K562 (cell line): ENCODE data around the gene KIR2DL3. TPM values are rescaled to one million over a fixed set of nuclear protein-coding genes. Genes with fewer than 3 reads are reported as not detected.
"Not testable (repeated sequence)": the region's sequence is repeated elsewhere in the genome, so short reads cannot be mapped to it uniquely, and the experiment has no call there.

Source experiments
- ATAC-seq: fragments of 200-7000 bp; cut with Tn5 transposase; 3 replicates; pipeline ENCODE4 v1.9.1; 2020; ENCODE audit warnings: moderate library complexity
- BruUV-seq: library from RNA; stranded (reverse); fragments of 400-500 nt; replicated peaks from 2 replicates; lab custom pipeline; 2021; lab: Mats Ljungman, UMichigan
- CTCF ChIA-PET: fragments of 300-600 bp; formaldehyde crosslinking; extraction: SDS; loops from one replicate; lab custom pipeline; 2021; ENCODE audit warnings: low intra/inter-chr PET ratio; lab: Yijun Ruan, JAX
- POLR2A ChIA-PET: fragments of 300-600, 350-650 bp; sonication (Branson Sonifier 250); formaldehyde crosslinking; extraction: SDS; loops from one replicate; lab custom pipeline; 2021; ENCODE audit warnings: antibody characterized with exemption, inconsistent platforms; lab: Yijun Ruan, JAX
- DNase-seq, 4 experiments: peaks; one replicate each; pipeline versions ENCODE4 v3.0.0 to v3.0.0-alpha.2; 2011 to 2018; ENCODE audit warnings: low spot score in 3 of 4, mixed read lengths in 3 of 4; ENCODE audit errors: extremely low read depth in 1 of 4
- FAIRE-seq: peaks from 2 replicates; lab custom pipeline; 2011; peaks lifted over from hg19 to GRCh38; lab: Jason Lieb, UNC
- H2AFZ ChIP-seq: 2 replicates; pipeline ENCODE4 v1.6.0; 2011; ENCODE audit warnings: low read depth, low read length, control low read depth, inconsistent platforms
- H3K27ac ChIP-seq: fragments of 200-600 bp; 3 replicates; pipeline ENCODE4 v1.8.0; 2011; ENCODE audit warnings: low read depth, mild to moderate bottlenecking, control low read depth, inconsistent platforms, low read length, moderate library complexity, mixed read lengths; ENCODE audit errors: extremely low read depth
- H3K27me3 ChIP-seq, 2 experiments: fragments of 300-600 bp in 1 of 2; 2 replicates in 1 of 2; 3 replicates in 1 of 2; pipeline versions ENCODE4 v1.6.0 to v1.8.0; 2011; ENCODE audit warnings: inconsistent platforms in 2 of 2, low read length in 2 of 2, mild to moderate bottlenecking in 1 of 2, mixed read lengths in 1 of 2, moderate library complexity in 1 of 2; ENCODE audit not compliant: control insufficient read depth in 2 of 2, insufficient read depth in 2 of 2
- H3K36me3 ChIP-seq: fragments of 300-600 bp; 3 replicates; pipeline ENCODE4 v1.8.0; 2011; ENCODE audit warnings: mild to moderate bottlenecking, low read length, inconsistent platforms; ENCODE audit not compliant: control insufficient read depth, insufficient read depth
- H3K4me1 ChIP-seq, 2 experiments: fragments of 200-600 bp in 1 of 2; replicated peaks in 1 of 2; 2 replicates in 1 of 2; 3 replicates in 1 of 2; pipeline versions ENCODE4 v1.5.1 to v1.8.0; 2011; ENCODE audit warnings: inconsistent platforms in 2 of 2, low read length in 2 of 2, mild to moderate bottlenecking in 1 of 2, mixed read lengths in 1 of 2, moderate library complexity in 1 of 2; ENCODE audit not compliant: control insufficient read depth in 2 of 2, insufficient read depth in 2 of 2
- H3K4me2 ChIP-seq: 2 replicates; pipeline ENCODE4 v1.6.1; 2011; ENCODE audit warnings: low read length, control low read depth, inconsistent platforms, mixed read lengths; ENCODE audit not compliant: insufficient read depth
- H3K4me3 ChIP-seq: fragments of 200-600 bp; sonication (generic), shearing (Covaris generic); 2 replicates; pipeline ENCODE4 v1.5.1; 2016; ENCODE audit warnings: control low read depth, inconsistent platforms
- H3K79me2 ChIP-seq: fragments of 200-600 bp; 3 replicates; pipeline ENCODE4 v1.8.0; 2011; ENCODE audit warnings: low read length, inconsistent platforms; ENCODE audit not compliant: control insufficient read depth, insufficient read depth
- H3K9ac ChIP-seq, 2 experiments: 2 replicates each; pipeline versions ENCODE4 v1.6.0 to v1.6.1; 2011; ENCODE audit warnings: low read depth in 2 of 2, low read length in 2 of 2, control low read depth in 1 of 2, inconsistent platforms in 1 of 2, mild to moderate bottlenecking in 1 of 2, mixed read lengths in 1 of 2; ENCODE audit not compliant: insufficient read depth in 1 of 2
- H3K9me1 ChIP-seq: one replicate; pipeline ENCODE4 v1.6.0; 2011; ENCODE audit warnings: inconsistent platforms, mild to moderate bottlenecking, low read length, moderate library complexity; ENCODE audit not compliant: control insufficient read depth, insufficient read depth
- H3K9me3 ChIP-seq: replicated peaks from 2 replicates; pipeline ENCODE4 v1.5.1; 2011; ENCODE audit warnings: low read depth, low read length, inconsistent platforms; ENCODE audit not compliant: control insufficient read depth, insufficient read depth
- H4K20me1 ChIP-seq: replicated peaks from 2 replicates; pipeline ENCODE4 v1.6.1; 2011; ENCODE audit warnings: low read length, inconsistent platforms, mixed read lengths; ENCODE audit not compliant: control insufficient read depth, insufficient read depth
- ATF3 ChIP-seq, 2 experiments: fragments of 450-650 bp in 1 of 2; sonication (generic) in 1 of 2; formaldehyde crosslinking in 1 of 2; IDR thresholded peaks in 1 of 2; conservative IDR thresholded peaks in 1 of 2; 2 replicates each; pipeline versions ENCODE4 v1.6.1 to v1.8.1; 2016 to 2023; ENCODE audit warnings: mild to moderate bottlenecking in 2 of 2, moderate library complexity in 2 of 2, inconsistent platforms in 1 of 2, missing genetic modification reagents in 1 of 2
- CREM ChIP-seq: IDR thresholded peaks from 2 replicates; pipeline ENCODE4 v1.6.1; 2014; ENCODE audit warnings: antibody characterized with exemption, low read depth
- JUNB ChIP-seq: fragments of 450-650 bp; formaldehyde crosslinking; conservative IDR thresholded peaks from 2 replicates; pipeline ENCODE4 v1.4.0; 2020; ENCODE audit warnings: mild to moderate bottlenecking
- OTX1 ChIP-seq: fragments of 450-650 bp; formaldehyde crosslinking; IDR thresholded peaks from 2 replicates; pipeline ENCODE4 v1.4.0; 2022; ENCODE audit warnings: mild to moderate bottlenecking
- PHTF2 ChIP-seq: fragments of 250-450 bp; sonication (Bioruptor Pico); IDR thresholded peaks from 2 replicates; pipeline ENCODE4 v1.5.0; 2021; ENCODE audit warnings: mild to moderate bottlenecking
- SMARCB1 ChIP-seq: IDR thresholded peaks from 2 replicates; pipeline ENCODE4 v1.6.1; 2011; ENCODE audit warnings: improper control_type of control experiment, low read depth; ENCODE audit not compliant: insufficient read length
- SMARCE1 ChIP-seq: fragments of 450-650 bp; IDR thresholded peaks from 2 replicates; pipeline ENCODE4 v1.7.1; 2016; ENCODE audit warnings: mild to moderate bottlenecking
- TAF9B ChIP-seq: fragments of 450-650 bp; IDR thresholded peaks from 2 replicates; pipeline ENCODE4 v1.6.1; 2018; ENCODE audit warnings: mild to moderate bottlenecking; ENCODE audit not compliant: partially characterized antibody
- TBL1XR1 ChIP-seq, 2 experiments: IDR thresholded peaks; 2 replicates each; pipeline ENCODE4 v1.6.1; 2012; ENCODE audit warnings: improper control_type of control experiment in 2 of 2, low read length in 2 of 2, mild to moderate bottlenecking in 1 of 2
- THRA ChIP-seq: fragments of 450-650 bp; IDR thresholded peaks from 2 replicates; pipeline ENCODE4 v1.6.1; 2017; ENCODE audit warnings: mild to moderate bottlenecking, moderate library complexity
- ZNF12 ChIP-seq: sonication (generic); formaldehyde crosslinking; IDR thresholded peaks from 2 replicates; pipeline ENCODE4 v1.4.0; 2020; ENCODE audit warnings: mild to moderate bottlenecking, missing genetic modification reagents
- ZNF699 ChIP-seq: fragments of 250-450 bp; sonication (Bioruptor Pico); IDR thresholded peaks from 2 replicates; pipeline ENCODE4 v1.8.0; 2021; ENCODE audit warnings: mild to moderate bottlenecking, moderate library complexity; ENCODE audit not compliant: insufficient replicate concordance
- ZNF766 ChIP-seq: fragments of 200-800 bp; sonication (Bioruptor generic); conservative IDR thresholded peaks from 2 replicates; pipeline ENCODE4 v1.6.1; 2016; ENCODE audit warnings: missing genetic modification characterization, missing compliant biosample characterization
- WGBS: fragments of 100-300 bp; shearing (Covaris generic); methylation state at CpG from one replicate; pipeline ENCODE4 v1.1.6; 2016; ENCODE audit warnings: low coverage, mixed read lengths; ENCODE audit not compliant: insufficient coverage; ENCODE audit errors: missing lambda C conversion rate; 5-methylcytosine and 5-hydroxymethylcytosine counted together
- in situ Hi-C: fragments of 300-500 bp; cut with MboI; formaldehyde crosslinking; loops from 4 replicates; pipeline ENCODE4 v1.15.0; 2018; ENCODE audit warnings: inconsistent platforms, mixed read lengths
- intact Hi-C: fragments of 100-400 bp; cut with micrococcal nuclease; formaldehyde crosslinking; loops from 2 replicates; pipeline ENCODE4 v1.14.2; 2022
- polyA plus RNA-seq, 8 experiments: library from polyadenylated mRNA; depleted of rRNA in 4 of 8; stranded (reverse) in 5 of 8; unstranded in 3 of 8; fragments of >200 nt; fragmentation: Nextera tagmentation in 2 of 8; fragmentation: Illumina TruSeq in 1 of 8; extraction: Ambion mirVana in 2 of 8; extraction: Trizol in 1 of 8; gene quantifications; 2 replicates each; pipeline versions ENCODE4 v1.2.1 to v1.2.3, GENCODE V29; 2011 to 2014; ENCODE audit warnings: inconsistent platforms in 1 of 8, missing spikeins in 1 of 8
- total RNA-seq, 7 experiments: library from RNA; depleted of rRNA in 6 of 7; stranded (reverse); fragments of >200 nt in 6 of 7; fragmentation: Illumina TruSeq in 2 of 7; extraction: Trizol in 2 of 7; gene quantifications; 2 replicates each; pipeline versions ENCODE4 v1.2.1 to v1.2.3, GENCODE V29; 2011 to 2021; ENCODE audit warnings: low replicate concordance in 1 of 7
- TF ChIP-seq, protein P1 (sequence below): sonication (generic); formaldehyde crosslinking; IDR thresholded peaks from 2 replicates; pipeline ENCODE4 v1.8.1; 2022; ENCODE audit warnings: missing genetic modification reagents

The KIR2DL3 gene
- total and polyA plus RNA-seq, 9 of the 15 experiments (the other 6 are each of a cell fraction or from before 2014, with no cell fraction given) = not detected

DNA sequence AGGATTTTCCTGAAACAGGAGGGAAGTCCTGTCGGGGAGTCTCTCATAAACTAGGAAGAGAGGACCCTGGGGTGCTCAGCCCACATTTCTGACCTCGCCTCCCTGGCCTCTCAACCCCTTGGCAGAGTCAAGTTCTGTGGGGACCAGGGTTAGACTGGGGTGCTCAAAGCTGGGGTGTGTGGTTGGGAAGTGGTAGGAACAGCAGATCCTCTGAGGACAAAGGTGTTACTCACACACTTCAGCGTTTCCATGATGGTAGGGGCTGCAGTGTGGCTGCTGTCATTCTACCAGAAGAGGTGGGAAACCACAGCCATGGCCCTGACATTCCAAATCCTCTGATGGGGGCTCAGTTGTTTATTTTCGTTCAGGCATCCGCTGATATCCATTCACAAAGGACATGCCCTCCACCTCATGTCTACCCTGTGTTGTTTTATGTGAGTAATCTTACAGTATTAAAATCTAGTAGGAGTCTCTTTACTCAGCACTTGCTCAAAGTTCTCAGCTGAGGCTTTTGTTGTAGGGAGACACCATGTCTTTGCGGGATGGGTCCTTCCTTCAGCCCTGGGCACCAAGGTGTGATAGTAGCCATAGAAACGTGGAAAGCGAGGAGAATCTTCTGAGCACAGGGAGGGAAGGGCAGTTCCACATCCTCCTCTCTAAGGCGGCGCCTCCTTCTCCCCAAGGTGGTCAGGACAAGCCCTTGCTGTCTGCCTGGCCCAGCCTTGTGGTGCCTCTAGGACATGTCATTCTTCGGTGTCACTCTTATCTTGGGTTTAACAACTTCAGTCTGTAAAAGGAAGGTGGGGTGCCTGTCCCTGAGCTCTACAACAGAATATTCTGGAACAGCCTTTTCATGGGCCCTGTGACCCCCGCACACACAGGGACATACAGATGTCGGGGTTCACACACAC lies 1.5 kb downstream of the KIR2DL3 start:
- no TSS peak for BruUV-seq
- in situ Hi-C loops (loop anchor here (5.0 kb wide), 1 partner anchor 107 kb away; no protein-coding TSS in a partner anchor), intact Hi-C loops (no loop called here)

DNA sequence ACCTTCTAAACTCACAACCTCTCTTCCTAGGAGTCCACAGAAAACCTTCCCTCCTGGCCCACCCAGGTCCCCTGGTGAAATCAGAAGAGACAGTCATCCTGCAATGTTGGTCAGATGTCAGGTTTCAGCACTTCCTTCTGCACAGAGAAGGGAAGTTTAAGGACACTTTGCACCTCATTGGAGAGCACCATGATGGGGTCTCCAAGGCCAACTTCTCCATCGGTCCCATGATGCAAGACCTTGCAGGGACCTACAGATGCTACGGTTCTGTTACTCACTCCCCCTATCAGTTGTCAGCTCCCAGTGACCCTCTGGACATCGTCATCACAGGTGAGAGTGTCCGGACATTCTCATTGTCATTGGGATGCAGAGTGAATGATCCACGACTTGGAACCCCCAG lies 3.6 kb downstream of the KIR2DL3 start:
- POLR2A ChIA-PET, H3K4me3 ChIP-seq, ATAC-seq, H4K20me1 ChIP-seq, BruUV-seq, CTCF ChIA-PET, H3K9me3 ChIP-seq, H3K4me2 ChIP-seq, H3K27ac ChIP-seq, intact Hi-C loops, H3K79me2 ChIP-seq, H3K36me3 ChIP-seq, H3K9ac ChIP-seq, H3K27me3 ChIP-seq, DNase-seq, H3K9me1 ChIP-seq, FAIRE-seq, in situ Hi-C loops, H2AFZ ChIP-seq, H3K4me1 ChIP-seq: not testable (repeated sequence)
- 0% methylated on average over 5 of the region's 5 CpGs for WGBS

More for the DNA sequence above, 1.5 kb downstream of the KIR2DL3 start:
- 3% methylated on average over 13 of the region's 13 CpGs for WGBS
- no peak overlapping the region for H3K27ac ChIP-seq
- POLR2A ChIA-PET = no interaction called here
- FAIRE-seq = no peak
- no peak overlapping the region for H3K4me2 ChIP-seq
- no peak overlapping the region for H2AFZ ChIP-seq
- no peaks in the 10 kb centered on the region for H4K20me1 ChIP-seq
- no peak for TF ChIP-seq SMARCE1
- TF ChIP-seq, protein P1, sequence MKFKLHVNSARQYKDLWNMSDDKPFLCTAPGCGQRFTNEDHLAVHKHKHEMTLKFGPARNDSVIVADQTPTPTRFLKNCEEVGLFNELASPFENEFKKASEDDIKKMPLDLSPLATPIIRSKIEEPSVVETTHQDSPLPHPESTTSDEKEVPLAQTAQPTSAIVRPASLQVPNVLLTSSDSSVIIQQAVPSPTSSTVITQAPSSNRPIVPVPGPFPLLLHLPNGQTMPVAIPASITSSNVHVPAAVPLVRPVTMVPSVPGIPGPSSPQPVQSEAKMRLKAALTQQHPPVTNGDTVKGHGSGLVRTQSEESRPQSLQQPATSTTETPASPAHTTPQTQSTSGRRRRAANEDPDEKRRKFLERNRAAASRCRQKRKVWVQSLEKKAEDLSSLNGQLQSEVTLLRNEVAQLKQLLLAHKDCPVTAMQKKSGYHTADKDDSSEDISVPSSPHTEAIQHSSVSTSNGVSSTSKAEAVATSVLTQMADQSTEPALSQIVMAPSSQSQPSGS = no peak
- TF ChIP-seq SMARCB1 = no peak
- TF ChIP-seq ZNF12 (CRISPR knock-in tag) = no peak
- no peak for TF ChIP-seq PHTF2 (CRISPR knock-in tag)
- no peak for TF ChIP-seq JUNB (CRISPR knock-in tag)
- TF ChIP-seq OTX1 = no peak
- TF ChIP-seq ZNF699 (CRISPR knock-in tag) = no peak
- TF ChIP-seq TBL1XR1 (IDR thresholded peaks at IDR 0.05; ENCODE audit: low read length in 2 of 2) = no peak
- TF ChIP-seq ZNF766 (CRISPR knock-in tag) = no peak
- no peak for TF ChIP-seq THRA
- no peak for TF ChIP-seq ATF3 (IDR thresholded peaks at IDR 0.05)
- TF ChIP-seq ATF3 (CRISPR knock-in tag; conservative IDR thresholded peaks at IDR 0.05) = no peak
- TF ChIP-seq TAF9B = no peak
- TF ChIP-seq CREM = no peak
- no peak for ATAC-seq
- H3K79me2 ChIP-seq = no peaks in the 10 kb centered on the region
- H3K4me3 ChIP-seq = no peak overlapping the region
- no peak for DNase-seq
- no peaks in the 10 kb centered on the region for H3K9me1 ChIP-seq
- no peaks in the 10 kb centered on the region for H3K9me3 ChIP-seq
- H3K4me1 ChIP-seq = no peaks in the 10 kb centered on the region
- H3K9ac ChIP-seq = no peak overlapping the region
- no peaks in the 10 kb centered on the region for H3K36me3 ChIP-seq
- H3K27me3 ChIP-seq = no peaks in the 10 kb centered on the region
- CTCF ChIA-PET = no interaction called here
